IPS-15b (cell line): ENCODE data around the gene CLIC1.

ENCODE experiments used
- H3K27me3 ChIP-seq: one replicate; pipeline ENCODE4 v1.6.1; 2013; ENCODE audit warnings: low read length; ENCODE audit not compliant: control insufficient read depth, insufficient read depth
- H3K36me3 ChIP-seq: one replicate; pipeline ENCODE4 v1.6.1; 2013; ENCODE audit warnings: low read length; ENCODE audit not compliant: control insufficient read depth, insufficient read depth
- H3K4me1 ChIP-seq: one replicate; pipeline ENCODE4 v1.6.1; 2013; ENCODE audit warnings: mild to moderate bottlenecking, low read length; ENCODE audit not compliant: control insufficient read depth, insufficient read depth
- H3K4me3 ChIP-seq: one replicate; pipeline ENCODE4 v1.5.1; 2013; ENCODE audit warnings: low read depth, low read length
- H3K9ac ChIP-seq: one replicate; pipeline ENCODE4 v1.6.1; 2013; ENCODE audit warnings: low read depth, mild to moderate bottlenecking, low read length
- H3K9me3 ChIP-seq: one replicate; pipeline ENCODE4 v1.6.1; 2013; ENCODE audit warnings: mild to moderate bottlenecking, low read length; ENCODE audit not compliant: control insufficient read depth, insufficient read depth

The CLIC1 gene

GRCh38 chr6:31736021-31736767 lies at the start of gene CLIC1:
TSS of gene CLIC1 (minus strand) at chr6:31736530. CDS start at chr6:31736300, 230 bp downstream.
- H3K4me1 ChIP-seq = peaks cover 19% of the 10 kb centered on the region
- no peaks in the 10 kb centered on the region for H3K27me3 ChIP-seq
- H3K9ac ChIP-seq = peak within 1 kb of the TSS; percentile 82
- H3K9me3 ChIP-seq = no peaks in the 10 kb centered on the region
- peak within 1 kb of the TSS; percentile 98 for H3K4me3 ChIP-seq
- peaks cover 11% of the 10 kb centered on the region for H3K36me3 ChIP-seq

DNA sequence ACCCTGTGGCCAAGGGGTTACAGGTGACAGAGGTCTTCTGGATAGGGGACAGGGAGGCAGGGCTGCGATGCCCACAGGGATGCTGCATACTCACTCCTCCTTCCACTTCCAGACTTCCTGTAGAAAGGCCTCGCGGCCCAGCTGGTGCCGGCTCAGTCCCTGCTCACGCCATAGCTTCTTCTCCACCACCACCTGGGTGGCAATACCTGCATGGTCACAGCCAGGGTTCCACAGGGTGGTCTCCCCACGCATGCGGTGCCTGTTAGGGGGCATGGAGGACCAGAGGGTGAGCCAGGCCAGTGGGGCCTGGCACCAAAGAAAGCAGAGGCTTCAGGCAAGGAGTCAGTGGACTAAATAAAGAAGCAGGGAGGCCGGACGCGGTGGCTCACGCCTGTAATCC lies 49.1 kb upstream of the CLIC1 start:
- H3K9ac ChIP-seq = no peak overlapping the region
- no peak overlapping the region for H3K4me3 ChIP-seq
- H3K9me3 ChIP-seq = no peaks in the 10 kb centered on the region
- no peaks in the 10 kb centered on the region for H3K4me1 ChIP-seq
- H3K36me3 ChIP-seq = peaks cover 42% of the 10 kb centered on the region
- no peaks in the 10 kb centered on the region for H3K27me3 ChIP-seq

GRCh38 chr6:31784098-31784925 lies 48.0 kb upstream of the CLIC1 start:
- H3K4me3 ChIP-seq = no peak overlapping the region
- H3K9ac ChIP-seq = no peak overlapping the region
- H3K27me3 ChIP-seq = no peaks in the 10 kb centered on the region
- H3K9me3 ChIP-seq = no peaks in the 10 kb centered on the region
- no peaks in the 10 kb centered on the region for H3K4me1 ChIP-seq
- peaks cover 53% of the 10 kb centered on the region for H3K36me3 ChIP-seq

GRCh38 chr6:31782126-31782855 lies 46.0 kb upstream of the CLIC1 start:
- Histone ChIP-seq H3K36me3 (peaks cover 65% of the 10 kb centered on the region), H3K9ac (no peak overlapping the region), H3K4me3 (no peak overlapping the region), H3K27me3 (no peaks in the 10 kb centered on the region), H3K9me3 (no peaks in the 10 kb centered on the region), H3K4me1 (no peaks in the 10 kb centered on the region)

DNA sequence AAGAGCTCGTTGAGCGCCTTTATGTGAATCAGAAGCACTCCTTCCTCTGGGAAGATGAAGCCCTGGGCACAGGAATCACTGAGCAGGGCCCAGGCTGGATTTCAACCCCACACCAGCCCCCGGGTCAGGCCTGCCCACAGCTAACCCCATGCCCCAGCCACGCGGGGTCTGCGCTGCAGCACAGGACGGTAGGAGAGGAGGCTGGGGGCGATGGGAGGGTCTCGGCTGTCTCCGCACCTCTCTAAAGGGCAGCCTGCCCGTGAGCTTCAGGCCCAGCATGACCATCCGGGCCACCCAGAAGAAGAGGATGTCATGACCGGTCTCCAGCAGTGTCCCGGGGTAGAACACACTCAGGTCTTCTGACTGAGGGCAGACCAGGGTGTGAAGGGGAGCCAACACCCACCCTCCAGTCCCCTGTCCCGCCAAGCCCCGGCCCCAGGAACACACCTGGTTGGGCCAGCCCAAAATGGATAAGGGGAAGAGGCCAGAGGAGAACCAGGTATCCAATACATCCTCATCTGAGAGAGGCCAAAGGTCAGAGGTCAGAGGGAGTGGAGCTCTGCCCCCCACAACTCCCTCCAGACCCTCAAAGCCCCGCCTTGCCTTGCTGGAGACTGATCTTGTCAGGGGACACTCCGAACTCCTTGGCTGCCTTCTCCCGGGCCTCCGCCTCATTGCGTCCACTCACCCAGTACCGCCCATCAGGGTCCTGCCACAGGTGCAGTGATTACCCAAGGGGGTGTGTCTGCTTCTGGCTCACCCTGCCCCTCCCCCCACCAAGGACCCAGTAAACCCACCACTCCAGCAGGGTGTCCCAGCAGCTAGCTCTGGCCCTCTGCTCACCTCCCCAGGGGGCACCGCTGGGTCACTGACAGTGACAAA lies 45.2 kb upstream of the CLIC1 start:
- Histone ChIP-seq H3K27me3 (no peaks in the 10 kb centered on the region), H3K4me3 (no peak overlapping the region), H3K36me3 (peaks cover 65% of the 10 kb centered on the region), H3K4me1 (no peaks in the 10 kb centered on the region), H3K9ac (no peak overlapping the region), H3K9me3 (no peaks in the 10 kb centered on the region)

- Histone ChIP-seq H3K9ac (no peak overlapping the region), H3K4me3 (no peak overlapping the region), H3K27me3 (no peaks in the 10 kb centered on the region), H3K9me3 (no peaks in the 10 kb centered on the region), H3K4me1 (no peaks in the 10 kb centered on the region), H3K36me3 (peaks cover 65% of the 10 kb centered on the region)
Measured at GRCh38 chr6:31780507-31781243, 44.3 kb upstream of the CLIC1 start.

DNA sequence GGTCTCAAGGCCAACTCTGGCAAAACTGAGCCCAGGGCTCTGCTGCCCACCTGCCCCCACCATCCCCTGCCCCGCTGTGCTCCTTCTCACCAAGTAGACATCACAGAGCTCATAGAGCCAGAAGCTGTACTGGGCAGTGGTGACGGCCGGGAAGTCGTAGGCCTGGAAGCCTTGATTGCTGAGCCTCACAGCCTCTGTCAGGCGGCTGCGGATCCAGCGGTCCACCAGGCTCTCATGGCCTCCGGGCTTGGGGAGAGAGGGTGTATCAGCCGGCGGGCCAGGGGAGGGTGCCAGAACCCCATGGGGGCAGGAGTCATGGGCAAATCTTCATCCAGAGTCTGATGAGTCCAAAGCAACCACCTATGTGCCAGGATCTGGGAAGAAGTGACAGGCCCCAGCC lies 43.6 kb upstream of the CLIC1 start:
- H3K36me3 ChIP-seq = peaks cover 58% of the 10 kb centered on the region
- no peak overlapping the region for H3K9ac ChIP-seq
- H3K4me1 ChIP-seq = no peaks in the 10 kb centered on the region
- H3K4me3 ChIP-seq = no peak overlapping the region
- no peaks in the 10 kb centered on the region for H3K27me3 ChIP-seq
- no peaks in the 10 kb centered on the region for H3K9me3 ChIP-seq

- Histone ChIP-seq H3K9ac (no peak overlapping the region), H3K4me1 (no peaks in the 10 kb centered on the region), H3K36me3 (peaks cover 51% of the 10 kb centered on the region), H3K9me3 (no peaks in the 10 kb centered on the region), H3K4me3 (no peak overlapping the region), H3K27me3 (no peaks in the 10 kb centered on the region)
Measured at GRCh38 chr6:31778999-31779885, 42.9 kb upstream of the CLIC1 start.

DNA sequence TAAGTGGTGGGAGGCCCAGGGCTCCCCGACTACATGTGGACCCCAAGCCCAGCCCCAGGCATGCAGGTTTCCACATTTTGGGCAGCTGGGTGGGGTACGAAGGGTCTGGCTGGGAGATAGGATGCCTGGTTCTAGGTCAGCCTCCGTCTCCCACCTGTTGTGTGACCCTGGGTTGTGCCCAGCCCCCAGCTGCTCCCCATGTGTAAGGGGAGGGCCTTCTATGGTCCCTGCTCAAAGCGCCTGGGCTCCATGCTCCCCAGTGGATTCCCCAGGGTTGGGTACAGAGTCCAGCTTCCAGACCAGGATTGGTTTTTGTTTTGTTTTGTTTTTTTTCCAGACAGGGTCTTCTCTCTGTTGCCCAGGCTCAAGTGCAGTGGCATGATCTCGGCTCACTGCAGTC lies 41.9 kb upstream of the CLIC1 start:
- Histone ChIP-seq H3K9me3 (no peaks in the 10 kb centered on the region), H3K9ac (no peak overlapping the region), H3K27me3 (no peaks in the 10 kb centered on the region), H3K4me1 (no peaks in the 10 kb centered on the region), H3K36me3 (peaks cover 48% of the 10 kb centered on the region), H3K4me3 (no peak overlapping the region)

GRCh38 chr6:31777667-31778050 lies 41.3 kb upstream of the CLIC1 start:
- Histone ChIP-seq H3K36me3 (peaks cover 43% of the 10 kb centered on the region), H3K9me3 (no peaks in the 10 kb centered on the region), H3K27me3 (no peaks in the 10 kb centered on the region), H3K4me3 (no peak overlapping the region), H3K4me1 (no peaks in the 10 kb centered on the region), H3K9ac (no peak overlapping the region)
